GM18951 (cell line): ENCODE results near the gene FXYD2.

Experiments used
- POLR2A ChIP-seq: IDR thresholded peaks from 4 replicates; pipeline ENCODE4 v1.6.1; 2011; ENCODE audit warnings: mild to moderate bottlenecking; ENCODE audit not compliant: insufficient read length, insufficient read depth; ENCODE audit errors: extremely low read depth
- in situ Hi-C: fragments of 300-500 bp; cut with MboI; formaldehyde crosslinking; loops from one replicate; pipeline ENCODE4 v1.12.0; 2022; ENCODE audit warnings: low sequenced_read_pairs, mixed read lengths, inconsistent platforms; ENCODE audit not compliant: unreplicated experiment

Gene FXYD2

GRCh38 chr11:117805045-117805444, 19.5 kb downstream of the FXYD2 start:
- in situ Hi-C loops, result loop anchor here (10.0 kb wide), 1 partner anchor 380 kb away; no protein-coding TSS in a partner anchor
- TF ChIP-seq POLR2A, result no peak

DNA sequence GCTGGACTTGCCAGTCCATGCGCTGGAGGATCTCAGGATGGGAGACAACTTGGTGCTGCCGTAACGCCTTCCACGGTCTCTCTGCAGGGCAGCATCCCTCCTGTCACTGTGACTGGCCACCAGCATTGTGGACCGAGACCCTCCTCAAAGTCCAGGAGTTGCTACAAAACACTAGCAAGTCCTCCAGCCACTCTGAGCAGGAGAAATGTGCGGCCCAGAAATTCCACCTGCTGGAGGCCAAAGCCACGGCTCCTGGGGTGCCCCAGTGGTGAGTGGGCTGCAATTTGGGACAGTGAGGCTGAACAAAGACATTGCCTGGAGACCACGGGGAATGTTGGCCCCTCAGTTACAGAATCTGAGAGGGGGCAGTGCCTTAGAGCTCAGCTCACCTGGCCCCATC, 20.6 kb downstream of the FXYD2 start:
- in situ Hi-C loops, result loop anchor here (10.0 kb wide), 1 partner anchor 379 kb away; no protein-coding TSS in a partner anchor
- TF ChIP-seq POLR2A, result no peak

DNA sequence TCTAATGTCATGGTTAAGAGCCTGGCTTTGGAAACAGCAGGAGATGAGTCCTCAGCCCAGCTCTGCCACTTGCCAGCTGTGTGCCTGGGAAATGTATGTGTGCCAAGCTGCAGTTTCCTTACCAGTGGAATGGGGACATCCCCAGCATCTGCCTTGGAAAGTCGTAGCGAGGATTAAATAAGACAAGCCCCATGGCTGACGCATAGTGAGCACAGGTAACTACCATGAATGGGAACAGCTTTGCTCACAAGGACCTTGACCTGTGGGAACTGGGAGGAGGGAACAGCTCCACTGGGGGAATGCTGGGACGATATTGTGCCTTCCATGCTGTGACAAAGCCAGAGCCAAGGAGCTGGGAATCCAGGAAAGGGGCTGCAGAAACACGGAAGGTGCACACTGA, 24.9 kb downstream of the FXYD2 start:
- TF ChIP-seq POLR2A, result no peak
- in situ Hi-C loops, result loop anchor here (10.0 kb wide), 1 partner anchor 375 kb away; no protein-coding TSS in a partner anchor

GRCh38 chr11:117796872-117797529, 27.5 kb downstream of the FXYD2 start, which contains the start of gene DSCAML1:
Gene DSCAML1 (minus strand): TSS chr11:117797216. CDS start chr11:117797079, 137 bp downstream.
- no peak for TF ChIP-seq POLR2A
- in situ Hi-C loops, result no loop called here

- in situ Hi-C loops, result no loop called here
- TF ChIP-seq POLR2A, result no peak
Measured at GRCh38 chr11:117796456-117796871, 28.1 kb downstream of the FXYD2 start.

GRCh38 chr11:117795638-117796455, 28.7 kb downstream of the FXYD2 start:
- no peak for TF ChIP-seq POLR2A
- in situ Hi-C loops, result no loop called here

GRCh38 chr11:117794772-117795629, 29.5 kb downstream of the FXYD2 start:
- in situ Hi-C loops, result no loop called here

GRCh38 chr11:117794135-117794534, 30.4 kb downstream of the FXYD2 start:
- no peak for TF ChIP-seq POLR2A
- in situ Hi-C loops, result no loop called here

More at GRCh38 chr11:117794772-117795629, 29.5 kb downstream of the FXYD2 start:
- TF ChIP-seq POLR2A, result no peak

- in situ Hi-C loops, result no loop called here
Measured at GRCh38 chr11:117793583-117793982, 31.0 kb downstream of the FXYD2 start.

DNA sequence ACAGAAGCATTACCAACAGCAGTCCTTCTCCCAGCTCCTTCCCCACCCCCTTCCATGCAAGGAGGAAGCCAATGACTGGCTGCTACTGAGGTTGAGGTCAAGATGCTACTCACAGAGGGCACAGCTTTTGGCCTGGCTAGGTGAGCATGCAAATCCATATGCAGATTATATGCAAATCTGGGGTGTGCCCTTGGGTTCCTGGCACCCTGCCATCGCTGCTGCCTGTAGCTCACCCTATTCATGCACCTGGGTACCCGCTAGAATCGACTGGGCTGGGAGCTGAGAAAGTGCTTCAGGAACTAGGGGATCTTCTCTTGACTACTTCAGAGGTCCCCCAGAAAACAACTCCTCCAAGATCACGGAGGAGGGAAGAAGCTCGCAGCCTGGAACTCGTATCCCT, 31.6 kb downstream of the FXYD2 start:
- in situ Hi-C loops, result no loop called here
- TF ChIP-seq POLR2A, result no peak

More at GRCh38 chr11:117793583-117793982, 31.0 kb downstream of the FXYD2 start:
- no peak for TF ChIP-seq POLR2A

DNA sequence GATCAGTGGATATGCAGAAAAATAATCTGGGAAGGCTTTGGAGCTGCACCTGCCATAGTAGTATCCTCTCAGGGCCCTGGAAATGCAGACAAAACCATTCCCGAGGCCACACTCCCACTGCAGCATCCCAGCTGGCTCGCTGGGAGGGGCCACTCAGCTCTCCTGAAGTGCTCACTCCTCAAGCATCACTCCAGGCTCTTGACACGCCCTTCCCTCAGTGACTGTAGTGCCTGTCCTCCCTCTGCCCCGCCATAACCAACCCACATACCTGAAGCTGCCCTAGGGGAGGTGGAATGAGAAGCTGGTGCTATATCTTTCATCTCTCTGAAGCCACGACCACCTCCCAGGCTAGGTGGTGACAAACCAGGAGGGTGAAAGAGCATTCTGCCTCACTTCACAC, 32.3 kb downstream of the FXYD2 start:
- in situ Hi-C loops, result no loop called here

GRCh38 chr11:117790279-117790678, 34.3 kb downstream of the FXYD2 start:
- no peak for TF ChIP-seq POLR2A
- in situ Hi-C loops, result no loop called here

More for the DNA sequence above, 32.3 kb downstream of the FXYD2 start:
- no peak for TF ChIP-seq POLR2A

DNA sequence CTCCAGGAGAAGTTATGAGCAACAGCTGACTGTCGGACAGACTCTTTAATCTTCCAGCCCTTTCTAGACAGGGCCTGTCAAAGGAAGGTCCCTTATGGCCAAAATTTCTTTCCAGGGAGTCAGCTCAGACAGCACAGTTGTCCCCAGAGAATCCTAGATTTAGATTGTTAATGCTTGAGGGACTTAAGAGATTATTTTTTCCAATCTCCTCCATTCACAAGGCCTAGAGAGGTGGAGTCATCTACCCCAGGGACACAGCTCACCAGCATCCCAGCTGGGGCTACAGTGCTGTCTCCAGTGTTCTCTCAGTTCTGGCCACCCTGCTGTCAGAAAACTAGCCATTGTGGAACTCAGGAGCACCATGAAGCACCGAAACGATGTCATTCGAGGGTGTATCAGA, 35.3 kb downstream of the FXYD2 start:
- TF ChIP-seq POLR2A, result no peak
- in situ Hi-C loops, result no loop called here
